ENCODE measurements around the gene STIL. TPM values are rescaled to one million over a fixed set of nuclear protein-coding genes. Genes with fewer than 3 reads are reported as not detected.

The STIL gene
- total RNA-seq, 1 donor from 2014 or later: 12.4 TPM

- no peak for DNase-seq (ENCODE audit: low spot score in 2 of 2, unreplicated experiment in 2 of 2)
- TF ChIP-seq CTCF (IDR thresholded peaks at IDR 0.05; ENCODE audit: unreplicated experiment): no peak
- no peak overlapping the region for H3K27ac Mint-ChIP-seq
- no peaks in the 10 kb centered on the region for H3K36me3 Mint-ChIP-seq
- peaks cover 6% of the 10 kb centered on the region for H3K4me1 Mint-ChIP-seq
- H3K4me3 Mint-ChIP-seq: no peak overlapping the region
- no peaks in the 10 kb centered on the region for H3K9me3 Mint-ChIP-seq
- H3K27me3 Mint-ChIP-seq (ENCODE audit: low read depth): peaks cover 39% of the 10 kb centered on the region
Measured at GRCh38 chr1:47223921-47224675, 89.8 kb downstream of the STIL start.

GRCh38 chr1:47223174-47223920 is 90.6 kb downstream of the STIL start:
- H3K4me3 Mint-ChIP-seq: no peak overlapping the region
- no peaks in the 10 kb centered on the region for H3K9me3 Mint-ChIP-seq
- no peak overlapping the region for H3K27ac Mint-ChIP-seq
- H3K27me3 Mint-ChIP-seq (ENCODE audit: low read depth): peaks cover 39% of the 10 kb centered on the region
- peaks cover 6% of the 10 kb centered on the region for H3K4me1 Mint-ChIP-seq
- H3K36me3 Mint-ChIP-seq: no peaks in the 10 kb centered on the region
- no peak for TF ChIP-seq CTCF (IDR thresholded peaks at IDR 0.05; ENCODE audit: unreplicated experiment)
- no peak for DNase-seq (ENCODE audit: low spot score in 2 of 2, unreplicated experiment in 2 of 2)

- H3K4me3 Mint-ChIP-seq: no peak overlapping the region
- peaks cover 34% of the 10 kb centered on the region for H3K27me3 Mint-ChIP-seq (ENCODE audit: low read depth)
- no peak overlapping the region for H3K27ac Mint-ChIP-seq
- DNase-seq (ENCODE audit: low spot score in 2 of 2, unreplicated experiment in 2 of 2): no peak
- H3K36me3 Mint-ChIP-seq: no peaks in the 10 kb centered on the region
- peaks cover 6% of the 10 kb centered on the region for H3K4me1 Mint-ChIP-seq
- TF ChIP-seq CTCF (IDR thresholded peaks at IDR 0.05; ENCODE audit: unreplicated experiment): no peak
- no peaks in the 10 kb centered on the region for H3K9me3 Mint-ChIP-seq
Measured at GRCh38 chr1:47222476-47222875, 91.5 kb downstream of the STIL start.

- no peaks in the 10 kb centered on the region for H3K36me3 Mint-ChIP-seq
- TF ChIP-seq CTCF (IDR thresholded peaks at IDR 0.05; ENCODE audit: unreplicated experiment): no peak
- H3K4me1 Mint-ChIP-seq: peaks cover 3% of the 10 kb centered on the region
- H3K27ac Mint-ChIP-seq: no peak overlapping the region
- H3K4me3 Mint-ChIP-seq: no peak overlapping the region
- DNase-seq (ENCODE audit: low spot score in 2 of 2, unreplicated experiment in 2 of 2): no peak
- H3K9me3 Mint-ChIP-seq: no peaks in the 10 kb centered on the region
- H3K27me3 Mint-ChIP-seq (ENCODE audit: low read depth): peaks cover 19% of the 10 kb centered on the region
Measured at GRCh38 chr1:47219590-47220220, 94.2 kb downstream of the STIL start.

GRCh38 chr1:47219001-47219400 is 94.9 kb downstream of the STIL start:
- Mint-ChIP-seq H3K27ac (no peak overlapping the region), H3K9me3 (no peaks in the 10 kb centered on the region), H3K4me3 (no peak overlapping the region), H3K27me3 (ENCODE audit: low read depth) (peaks cover 19% of the 10 kb centered on the region), H3K4me1 (peaks cover 3% of the 10 kb centered on the region), H3K36me3 (no peaks in the 10 kb centered on the region)
- no peak for DNase-seq (ENCODE audit: low spot score in 2 of 2, unreplicated experiment in 2 of 2)
- no peak for TF ChIP-seq CTCF (IDR thresholded peaks at IDR 0.05; ENCODE audit: unreplicated experiment)

Data from mesothelial cell of epicardium (in vitro differentiated cells).